HepG2 (cell line): ENCODE results near the gene PDIK1L. TPM values are rescaled to one million over a fixed set of nuclear protein-coding genes. Genes with fewer than 3 reads are reported as not detected.

Experiments
- ATAC-seq: fragments of 200-7000 bp; cut with Tn5 transposase; 3 replicates; pipeline ENCODE4 v1.9.1; 2020; ENCODE audit warnings: mild to moderate bottlenecking, moderate library complexity
- Bru-seq: library from RNA; stranded (reverse); fragments of 400-500 nt; gene quantifications from one replicate; lab custom pipeline; 2021; lab: Mats Ljungman, UMichigan
- BruChase-seq, 2 experiments: library from RNA; stranded (reverse); fragments of 400-500 nt; gene quantifications; one replicate each; lab custom pipeline; 2021; lab: Mats Ljungman, UMichigan
- BruUV-seq: library from RNA; stranded (reverse); fragments of 400-500 nt; replicated peaks from 2 replicates; lab custom pipeline; 2021; lab: Mats Ljungman, UMichigan
- CTCF ChIA-PET: fragments of 300-600 bp; formaldehyde crosslinking; extraction: SDS; loops from one replicate; lab custom pipeline; 2021; ENCODE audit warnings: low total read pairs, inconsistent platforms, low intra/inter-chr PET ratio; lab: Yijun Ruan, JAX
- POLR2A ChIA-PET: fragments of 350-600 bp; sonication (Branson Sonifier 250); formaldehyde crosslinking; loops from one replicate; lab custom pipeline; 2020; ENCODE audit warnings: antibody characterized with exemption, inconsistent platforms; lab: Yijun Ruan, JAX
- DNase-seq: peaks from one replicate; pipeline ENCODE4 v3.0.0-alpha.2; 2015; ENCODE audit warnings: low spot score
- FAIRE-seq: peaks from 3 replicates; lab custom pipeline; 2011; peaks lifted over from hg19 to GRCh38; lab: Jason Lieb, UNC
- H2AFZ ChIP-seq: one replicate; pipeline ENCODE4 v1.6.1; 2011; ENCODE audit warnings: low read length, inconsistent platforms
- H3K27ac ChIP-seq: fragments of 300-600 bp; 3 replicates; pipeline ENCODE4 v1.8.0; 2011; ENCODE audit warnings: mixed run types, mild to moderate bottlenecking, mixed read lengths, low read length, inconsistent platforms; ENCODE audit not compliant: insufficient read depth; ENCODE audit errors: extremely low read length
- H3K27me3 ChIP-seq, 2 experiments: fragments of 200-600 bp in 1 of 2; 2 replicates in 1 of 2; 3 replicates in 1 of 2; pipeline versions ENCODE4 v1.6.0 to v1.8.0; 2011; ENCODE audit warnings: low read length in 2 of 2, mild to moderate bottlenecking in 2 of 2, moderate library complexity in 2 of 2, inconsistent platforms in 1 of 2; ENCODE audit not compliant: insufficient read depth in 2 of 2, control insufficient read depth in 1 of 2
- H3K36me3 ChIP-seq, 2 experiments: fragments of 200-600 bp in 1 of 2; replicated peaks in 1 of 2; 2 replicates in 1 of 2; 3 replicates in 1 of 2; pipeline versions ENCODE4 v1.5.1 to v1.8.0; 2011; ENCODE audit warnings: low read length in 2 of 2, inconsistent platforms in 1 of 2; ENCODE audit not compliant: insufficient read depth in 2 of 2, control insufficient read depth in 1 of 2
- H3K4me1 ChIP-seq: 2 replicates; pipeline ENCODE4 v1.5.1; 2012; ENCODE audit warnings: low read length, inconsistent platforms; ENCODE audit not compliant: insufficient read depth
- H3K4me2 ChIP-seq: 2 replicates; pipeline ENCODE4 v1.6.0; 2011; ENCODE audit warnings: low read depth, low read length, inconsistent platforms
- H3K4me3 ChIP-seq, 3 experiments: fragments of 200-600 bp in 1 of 3; sonication (generic), shearing (Covaris generic) in 1 of 3; replicated peaks in 1 of 3; 2 replicates each; pipeline ENCODE4 v1.5.1; 2011 to 2016; ENCODE audit warnings: low read length in 3 of 3, inconsistent platforms in 2 of 3, low read depth in 2 of 3, mild to moderate bottlenecking in 2 of 3, control low read depth in 1 of 3, mixed read lengths in 1 of 3; ENCODE audit not compliant: insufficient read depth in 1 of 3
- H3K79me2 ChIP-seq: one replicate; pipeline ENCODE4 v1.6.1; 2011; ENCODE audit warnings: low read length, inconsistent platforms; ENCODE audit not compliant: insufficient read depth
- H3K9ac ChIP-seq: 2 replicates; pipeline ENCODE4 v1.6.0; 2011; ENCODE audit warnings: mild to moderate bottlenecking, low read depth, low read length, inconsistent platforms; ENCODE audit not compliant: insufficient read depth
- H3K9me3 ChIP-seq: 2 replicates; pipeline ENCODE4 v1.5.1; 2012; ENCODE audit warnings: mild to moderate bottlenecking, low read length
- H4K20me1 ChIP-seq: 2 replicates; pipeline ENCODE4 v1.6.0; 2011; ENCODE audit warnings: inconsistent platforms, mild to moderate bottlenecking, low read length, moderate library complexity; ENCODE audit not compliant: insufficient read depth
- ATF7 ChIP-seq, 2 experiments: fragments of 450-650 bp in 1 of 2; sonication (generic) in 1 of 2; formaldehyde crosslinking in 1 of 2; IDR thresholded peaks; 2 replicates each; pipeline versions ENCODE4 v1.4.0 to v1.6.1; 2016 to 2020; ENCODE audit warnings: antibody characterized with exemption in 1 of 2, mild to moderate bottlenecking in 1 of 2, missing genetic modification reagents in 1 of 2
- HNRNPH1 ChIP-seq: fragments of 200-400 bp; formaldehyde crosslinking; optimal IDR thresholded peaks from 2 replicates; pipeline ENCODE3; 2017; ENCODE audit warnings: mild to moderate bottlenecking, low read depth, low read length
- POLR2G ChIP-seq: fragments of 200-400 bp; formaldehyde crosslinking; IDR thresholded peaks from 2 replicates; pipeline ENCODE4 v1.6.1; 2018; ENCODE audit warnings: mild to moderate bottlenecking, low read depth, low read length, moderate library complexity
- TAF1 ChIP-seq: sonication (generic); formaldehyde crosslinking; IDR thresholded peaks from 2 replicates; pipeline ENCODE4 v1.4.0; 2020; ENCODE audit warnings: missing genetic modification reagents
- WGBS: methylation state at CpG from one replicate; pipeline ENCODE4 v1.1.6; 2017; ENCODE audit warnings: low lambda C conversion rate; 5-methylcytosine and 5-hydroxymethylcytosine counted together
- in situ Hi-C: cut with HindIII; loops from 2 replicates; pipeline ENCODE4 v1.10.0; 2017; ENCODE audit warnings: low pct_unique_long_range_greater_than_20kb; ENCODE audit not compliant: extremely low pct_ligation_motif_present
- intact Hi-C: fragments of 100-400 bp; cut with micrococcal nuclease; formaldehyde crosslinking; loops from one replicate; pipeline ENCODE4 v1.10.0; 2022; ENCODE audit not compliant: unreplicated experiment
- long read RNA-seq, 2 experiments: library from RNA in 1 of 2; library from polyadenylated mRNA in 1 of 2; stranded (forward) in 1 of 2; unstranded in 1 of 2; transcript quantifications; one replicate each; pipeline ENCODE4 v2.0.0, GENCODE V29; 2019 to 2022
- polyA minus RNA-seq, 3 experiments: library from RNA; depleted of rRNA, polyadenylated mRNA; stranded (reverse); fragments of >200 nt; gene quantifications; 2 replicates each; pipeline ENCODE4 v1.2.3, GENCODE V29; 2011; ENCODE audit warnings: low replicate concordance in 1 of 3
- polyA plus RNA-seq, 8 experiments: library from polyadenylated mRNA; depleted of rRNA in 3 of 8; stranded (reverse) in 7 of 8; unstranded in 1 of 8; fragments of >200 nt; fragmentation: Illumina TruSeq in 4 of 8; extraction: Trizol in 4 of 8; gene quantifications; 2 replicates each; pipeline versions ENCODE4 v1.2.1 to v1.2.3, GENCODE V29; 2011 to 2016; ENCODE audit warnings: low read depth in 4 of 8, missing spikeins in 1 of 8, mixed read lengths in 1 of 8; ENCODE audit not compliant: insufficient read depth in 1 of 8
- total RNA-seq, 5 experiments: library from RNA; depleted of rRNA; stranded (reverse); fragments of >200 nt; fragmentation: Illumina TruSeq; extraction: Trizol; gene quantifications; 2 replicates each; pipeline ENCODE4 v1.2.3, GENCODE V29; 2016; ENCODE audit warnings: low read depth in 1 of 5
- TF ChIP-seq, protein P1 (sequence below): sonication (generic); formaldehyde crosslinking; IDR thresholded peaks from 2 replicates; pipeline ENCODE4 v1.4.0; 2020; ENCODE audit warnings: mild to moderate bottlenecking, missing genetic modification reagents
- TF ChIP-seq, protein P2 (sequence below): IDR thresholded peaks from 2 replicates; pipeline ENCODE4 v1.6.1; 2016; ENCODE audit warnings: mild to moderate bottlenecking
- TF ChIP-seq, protein P3 (sequence below): sonication (generic); formaldehyde crosslinking; IDR thresholded peaks from 2 replicates; pipeline ENCODE4 v1.4.0; 2020; ENCODE audit warnings: missing genetic modification reagents

The PDIK1L gene
- total RNA-seq (2016; rRNA removed; fragmentation: Illumina TruSeq; extraction: Trizol) = 4.6 and 5.8 TPM in 2 replicates
- 0.51 and 0.53 TPM in 2 replicates for total RNA-seq (2016; cell fraction: cytosol; rRNA removed; fragmentation: Illumina TruSeq; extraction: Trizol; ENCODE audit: low read depth)
- 4.4 and 6.6 TPM in 2 replicates for total RNA-seq (2016; cell fraction: insoluble cytoplasmic fraction; rRNA removed; fragmentation: Illumina TruSeq; extraction: Trizol)
- 2.5 and 2.9 TPM in 2 replicates for total RNA-seq (2016; cell fraction: membrane; rRNA removed; fragmentation: Illumina TruSeq; extraction: Trizol)
- 3.9 and 4.1 TPM in 2 replicates for total RNA-seq (2016; cell fraction: nucleus; rRNA removed; fragmentation: Illumina TruSeq; extraction: Trizol)
- 1.2 and 1.9 TPM in 2 replicates for polyA plus RNA-seq (2011; rRNA removed)
- 0.83 and 1.0 TPM in 2 replicates for polyA plus RNA-seq (2011; cell fraction: cytosol; rRNA removed)
- 1.3 and 1.5 TPM in 2 replicates for polyA plus RNA-seq (2011; cell fraction: nucleus; rRNA removed)
- polyA plus RNA-seq (2012) = 1.7 and 2.7 TPM in 2 replicates
- polyA plus RNA-seq (2016; cell fraction: cytosol; fragmentation: Illumina TruSeq; extraction: Trizol; ENCODE audit: low read depth) = 0.14 and 0.24 TPM in 2 replicates
- polyA plus RNA-seq (2016; cell fraction: insoluble cytoplasmic fraction; fragmentation: Illumina TruSeq; extraction: Trizol; ENCODE audit: low read depth) = 3.9 and 4.2 TPM in 2 replicates
- polyA plus RNA-seq (2016; cell fraction: membrane; fragmentation: Illumina TruSeq; extraction: Trizol; ENCODE audit: low read depth) = 0.95 and 0.99 TPM in 2 replicates
- polyA plus RNA-seq (2016; cell fraction: nucleus; fragmentation: Illumina TruSeq; extraction: Trizol; ENCODE audit: insufficient read depth, low read depth) = 5.3 and 5.7 TPM in 2 replicates
- 0.96 and 5.8 TPM in 2 replicates for polyA minus RNA-seq (2011; rRNA and poly(A)+ RNA removed; ENCODE audit: low replicate concordance)
- 1.9 and 2.7 TPM in 2 replicates for polyA minus RNA-seq (2011; cell fraction: cytosol; rRNA and poly(A)+ RNA removed)
- 4.1 and 5.1 TPM in 2 replicates for polyA minus RNA-seq (2011; cell fraction: nucleus; rRNA and poly(A)+ RNA removed)
- percentile 74 among the genes with signal in this experiment for Bru-seq, nascent RNA
- BruChase-seq, experiment 1, labeled RNA remaining after a 6-hour chase = percentile 57 among the genes with signal in this experiment
- percentile 75 among the genes with signal in this experiment for BruChase-seq, experiment 2, labeled RNA remaining after a 2-hour chase
- long read RNA-seq, experiment 1, full-length matches to known transcripts = 1 of 3 reads
- long read RNA-seq, experiment 1, partial matches to known transcripts = 1 of 3 reads
- long read RNA-seq, experiment 1, other reads (novel, unspliced or antisense) = 1 of 3 reads
- long read RNA-seq, experiment 2, partial matches to known transcripts = 0 of 4 reads
- long read RNA-seq, experiment 2, other reads (novel, unspliced or antisense) = 4 of 4 reads

DNA sequence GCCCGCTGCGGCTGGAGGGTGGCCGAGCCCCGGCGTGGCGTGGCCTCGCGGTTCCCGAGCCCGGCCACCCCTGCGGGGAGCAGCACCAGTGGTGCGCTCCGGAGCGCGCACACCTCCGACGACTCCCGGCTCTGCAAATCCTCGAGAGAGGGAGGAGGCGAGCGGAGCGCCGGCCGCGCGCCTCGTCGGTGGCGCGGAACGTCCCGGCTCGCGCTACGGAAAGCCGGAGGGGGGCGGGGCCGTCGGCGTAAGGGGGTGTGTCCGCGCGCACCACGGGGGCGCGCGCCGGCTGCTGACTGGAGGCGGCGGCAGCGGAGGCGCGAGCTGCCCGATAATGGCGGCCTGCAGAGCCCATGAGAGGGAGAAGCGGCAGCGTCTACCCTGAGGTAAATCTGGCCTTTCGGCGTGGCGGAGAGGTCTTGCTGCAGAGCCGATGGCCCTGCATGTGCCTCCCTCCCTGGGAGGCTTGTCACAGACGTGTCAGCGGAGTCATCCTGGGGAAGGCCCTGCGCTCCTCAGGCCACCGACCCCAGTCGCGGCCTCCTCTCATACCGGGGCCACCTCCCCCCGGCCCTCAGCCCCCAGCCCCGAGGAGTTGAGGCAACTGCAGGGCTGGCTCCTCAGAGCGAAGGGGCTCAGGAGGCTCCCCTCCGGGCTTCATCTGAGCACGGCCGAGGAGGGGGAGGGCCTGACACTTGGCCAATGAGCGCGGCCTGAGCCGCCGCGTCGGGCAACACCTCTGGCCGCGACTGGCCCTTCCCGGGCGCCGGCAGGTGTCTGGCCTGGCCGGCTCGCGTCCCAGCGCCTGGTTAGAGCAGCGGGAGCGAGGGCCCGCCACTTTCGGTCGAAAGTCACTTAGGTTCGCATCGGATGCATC lies at the start of gene PDIK1L:
Gene PDIK1L (plus strand): TSS at position 295 of the 877 bp plus-strand sequence. CDS start 2,485 bp downstream, outside the sequence.
- Histone ChIP-seq H3K79me2 (peaks cover 7% of the 10 kb centered on the region), H3K4me2 (peak within 1 kb of the TSS; percentile 94), H3K9me3 (no peaks in the 10 kb centered on the region), H3K4me1 (peaks cover 32% of the 10 kb centered on the region), H3K36me3 (peaks cover 4 to 16% of the 10 kb centered on the region in 2 experiments; a peak in 3 of 5 replicates), H3K4me3 (peak within 1 kb of the TSS; percentile 73 to 98 (median 87)), H3K9ac (peak within 1 kb of the TSS; percentile 91), H4K20me1 (no peaks in the 10 kb centered on the region), H2AFZ (peak within 1 kb of the TSS; percentile 77), H3K27ac (peak within 1 kb of the TSS; percentile 93), H3K27me3 (no peaks in the 10 kb centered on the region; a peak in 1 of 5 replicates)
- in situ Hi-C loops (no loop called here), intact Hi-C loops (loop anchor here (5.0 kb wide), 2 partner anchors 51 to 74 kb away; no protein-coding TSS in a partner anchor)
- under 1% methylated on average over 13 of the region's 96 CpGs for WGBS
- ATAC-seq (peak; percentile 93), FAIRE-seq (no peak), DNase-seq (peak; percentile 84)
- CTCF ChIA-PET = no interaction called here
- POLR2A ChIA-PET = interaction anchor here (1.1 to 2.3 kb wide), 2 partner anchors 33 to 58 kb away, joined by 3 to 8 read pairs; partner anchors contain the start of gene ZNF593
- BruUV-seq = no TSS peak
- TF ChIP-seq, protein P1, sequence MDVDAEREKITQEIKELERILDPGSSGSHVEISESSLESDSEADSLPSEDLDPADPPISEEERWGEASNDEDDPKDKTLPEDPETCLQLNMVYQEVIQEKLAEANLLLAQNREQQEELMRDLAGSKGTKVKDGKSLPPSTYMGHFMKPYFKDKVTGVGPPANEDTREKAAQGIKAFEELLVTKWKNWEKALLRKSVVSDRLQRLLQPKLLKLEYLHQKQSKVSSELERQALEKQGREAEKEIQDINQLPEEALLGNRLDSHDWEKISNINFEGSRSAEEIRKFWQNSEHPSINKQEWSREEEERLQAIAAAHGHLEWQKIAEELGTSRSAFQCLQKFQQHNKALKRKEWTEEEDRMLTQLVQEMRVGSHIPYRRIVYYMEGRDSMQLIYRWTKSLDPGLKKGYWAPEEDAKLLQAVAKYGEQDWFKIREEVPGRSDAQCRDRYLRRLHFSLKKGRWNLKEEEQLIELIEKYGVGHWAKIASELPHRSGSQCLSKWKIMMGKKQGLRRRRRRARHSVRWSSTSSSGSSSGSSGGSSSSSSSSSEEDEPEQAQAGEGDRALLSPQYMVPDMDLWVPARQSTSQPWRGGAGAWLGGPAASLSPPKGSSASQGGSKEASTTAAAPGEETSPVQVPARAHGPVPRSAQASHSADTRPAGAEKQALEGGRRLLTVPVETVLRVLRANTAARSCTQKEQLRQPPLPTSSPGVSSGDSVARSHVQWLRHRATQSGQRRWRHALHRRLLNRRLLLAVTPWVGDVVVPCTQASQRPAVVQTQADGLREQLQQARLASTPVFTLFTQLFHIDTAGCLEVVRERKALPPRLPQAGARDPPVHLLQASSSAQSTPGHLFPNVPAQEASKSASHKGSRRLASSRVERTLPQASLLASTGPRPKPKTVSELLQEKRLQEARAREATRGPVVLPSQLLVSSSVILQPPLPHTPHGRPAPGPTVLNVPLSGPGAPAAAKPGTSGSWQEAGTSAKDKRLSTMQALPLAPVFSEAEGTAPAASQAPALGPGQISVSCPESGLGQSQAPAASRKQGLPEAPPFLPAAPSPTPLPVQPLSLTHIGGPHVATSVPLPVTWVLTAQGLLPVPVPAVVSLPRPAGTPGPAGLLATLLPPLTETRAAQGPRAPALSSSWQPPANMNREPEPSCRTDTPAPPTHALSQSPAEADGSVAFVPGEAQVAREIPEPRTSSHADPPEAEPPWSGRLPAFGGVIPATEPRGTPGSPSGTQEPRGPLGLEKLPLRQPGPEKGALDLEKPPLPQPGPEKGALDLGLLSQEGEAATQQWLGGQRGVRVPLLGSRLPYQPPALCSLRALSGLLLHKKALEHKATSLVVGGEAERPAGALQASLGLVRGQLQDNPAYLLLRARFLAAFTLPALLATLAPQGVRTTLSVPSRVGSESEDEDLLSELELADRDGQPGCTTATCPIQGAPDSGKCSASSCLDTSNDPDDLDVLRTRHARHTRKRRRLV = no peak
- TF ChIP-seq, protein P2, sequence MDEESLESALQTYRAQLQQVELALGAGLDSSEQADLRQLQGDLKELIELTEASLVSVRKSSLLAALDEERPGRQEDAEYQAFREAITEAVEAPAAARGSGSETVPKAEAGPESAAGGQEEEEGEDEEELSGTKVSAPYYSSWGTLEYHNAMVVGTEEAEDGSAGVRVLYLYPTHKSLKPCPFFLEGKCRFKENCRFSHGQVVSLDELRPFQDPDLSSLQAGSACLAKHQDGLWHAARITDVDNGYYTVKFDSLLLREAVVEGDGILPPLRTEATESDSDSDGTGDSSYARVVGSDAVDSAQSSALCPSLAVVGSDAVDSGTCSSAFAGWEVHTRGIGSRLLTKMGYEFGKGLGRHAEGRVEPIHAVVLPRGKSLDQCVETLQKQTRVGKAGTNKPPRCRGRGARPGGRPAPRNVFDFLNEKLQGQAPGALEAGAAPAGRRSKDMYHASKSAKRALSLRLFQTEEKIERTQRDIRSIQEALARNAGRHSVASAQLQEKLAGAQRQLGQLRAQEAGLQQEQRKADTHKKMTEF = peak; percentile 38; the same call in 1 of the 2 replicates
- TF ChIP-seq POLR2G (peak; percentile 53; the same call in 1 of the 2 replicates), HNRNPH1 (no peak), TAF1 (CRISPR knock-in tag) (peak; percentile 81), ATF7 (IDR thresholded peaks at IDR 0.05) (no peak), ATF7 (CRISPR knock-in tag; IDR thresholded peaks at IDR 0.05) (no peak)
- TF ChIP-seq, protein P3, sequence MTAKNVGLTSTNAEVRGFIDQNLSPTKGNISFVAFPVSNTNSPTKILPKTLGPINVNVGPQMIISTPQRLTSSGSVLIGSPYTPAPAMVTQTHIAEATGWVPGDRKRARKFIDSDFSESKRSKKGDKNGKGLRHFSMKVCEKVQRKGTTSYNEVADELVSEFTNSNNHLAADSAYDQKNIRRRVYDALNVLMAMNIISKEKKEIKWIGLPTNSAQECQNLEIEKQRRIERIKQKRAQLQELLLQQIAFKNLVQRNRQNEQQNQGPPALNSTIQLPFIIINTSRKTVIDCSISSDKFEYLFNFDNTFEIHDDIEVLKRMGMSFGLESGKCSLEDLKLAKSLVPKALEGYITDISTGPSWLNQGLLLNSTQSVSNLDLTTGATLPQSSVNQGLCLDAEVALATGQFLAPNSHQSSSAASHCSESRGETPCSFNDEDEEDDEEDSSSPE = no peak; the same call in none of the 2 replicates
